KOPT-K1 (cell line): ENCODE results near the gene RNF40.

Experiments used
- H3K27ac ChIP-seq: fragments of 200-600 bp; sonication (generic); 2 replicates; pipeline ENCODE4 v1.5.1; 2016; ENCODE audit warnings: antibody characterized with exemption, mild to moderate bottlenecking, low read depth, low read length; ENCODE audit not compliant: poor library complexity, severe bottlenecking
- H3K36me3 ChIP-seq: fragments of 200-600 bp; sonication (generic); 2 replicates; pipeline ENCODE4 v1.5.1; 2017; ENCODE audit warnings: antibody characterized with exemption, mild to moderate bottlenecking, low read length, moderate library complexity; ENCODE audit not compliant: insufficient read depth
- H3K9me3 ChIP-seq: fragments of 200-600 bp; sonication (generic); 2 replicates; pipeline ENCODE4 v1.5.1; 2017; ENCODE audit warnings: antibody characterized with exemption, low read length, mild to moderate bottlenecking; ENCODE audit not compliant: insufficient read depth, poor library complexity, severe bottlenecking

Gene RNF40

DNA sequence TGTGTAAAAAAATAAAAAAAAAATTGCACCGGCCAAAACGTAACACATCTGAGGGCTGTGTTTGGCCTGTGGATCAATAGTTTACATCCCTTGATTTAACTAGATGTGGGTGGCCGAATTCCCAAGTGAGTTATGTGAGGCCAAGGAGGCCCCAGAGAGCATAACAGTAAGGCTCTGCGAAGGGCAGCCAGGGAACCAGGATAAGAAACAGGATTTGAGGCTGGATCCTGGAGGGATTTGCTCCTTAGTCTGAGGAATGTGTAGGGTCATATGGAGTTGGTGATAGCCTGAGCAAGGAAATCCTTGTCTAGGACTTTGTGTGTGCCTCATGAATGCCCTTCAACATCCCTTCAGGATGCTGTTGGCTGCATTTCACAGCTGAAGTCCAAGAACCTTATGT, 11.9 kb upstream of the RNF40 start:
- Histone ChIP-seq H3K27ac (no peak overlapping the region), H3K36me3 (peaks cover 49% of the 10 kb centered on the region), H3K9me3 (no peaks in the 10 kb centered on the region)

GRCh38 chr16:30750876-30751465, 11.2 kb upstream of the RNF40 start:
- Histone ChIP-seq H3K36me3 (peaks cover 55% of the 10 kb centered on the region), H3K27ac (no peak overlapping the region), H3K9me3 (no peaks in the 10 kb centered on the region)

- Histone ChIP-seq H3K9me3 (no peaks in the 10 kb centered on the region), H3K36me3 (peaks cover 75% of the 10 kb centered on the region), H3K27ac (no peak overlapping the region)
Measured at GRCh38 chr16:30753596-30753995, 8.5 kb upstream of the RNF40 start.

- Histone ChIP-seq H3K9me3 (no peaks in the 10 kb centered on the region), H3K27ac (no peak overlapping the region), H3K36me3 (peaks cover 77% of the 10 kb centered on the region)
Measured at GRCh38 chr16:30755955-30756780, 6.0 kb upstream of the RNF40 start.

DNA sequence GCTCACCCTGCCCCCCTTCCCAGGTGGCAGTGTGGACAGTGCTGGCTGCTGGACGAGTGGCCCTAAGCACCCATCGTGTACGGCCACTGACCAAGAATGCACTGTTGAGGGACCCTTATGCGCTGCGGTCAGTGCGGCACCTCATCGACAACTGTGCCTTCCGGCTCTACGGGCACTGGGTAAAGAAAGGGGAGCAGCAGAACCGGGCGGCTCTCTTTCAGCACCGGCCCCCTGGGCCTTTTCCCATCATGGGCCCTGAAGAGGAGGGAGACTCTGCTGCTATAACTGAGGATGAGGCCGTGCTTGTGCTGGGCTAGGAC, 5.4 kb upstream of the RNF40 start:
- H3K36me3 ChIP-seq: peaks cover 72% of the 10 kb centered on the region
- H3K27ac ChIP-seq: no peak overlapping the region

GRCh38 chr16:30757316-30757715, 4.8 kb upstream of the RNF40 start:
- no peaks in the 10 kb centered on the region for H3K9me3 ChIP-seq
- no peak overlapping the region for H3K27ac ChIP-seq
- H3K36me3 ChIP-seq: peaks cover 68% of the 10 kb centered on the region

More for the DNA sequence above, 5.4 kb upstream of the RNF40 start:
- H3K9me3 ChIP-seq: no peaks in the 10 kb centered on the region

- Histone ChIP-seq H3K27ac (no peak overlapping the region), H3K36me3 (peaks cover 61% of the 10 kb centered on the region), H3K9me3 (no peaks in the 10 kb centered on the region)
Measured at GRCh38 chr16:30758988-30759491, 3.1 kb upstream of the RNF40 start.

DNA sequence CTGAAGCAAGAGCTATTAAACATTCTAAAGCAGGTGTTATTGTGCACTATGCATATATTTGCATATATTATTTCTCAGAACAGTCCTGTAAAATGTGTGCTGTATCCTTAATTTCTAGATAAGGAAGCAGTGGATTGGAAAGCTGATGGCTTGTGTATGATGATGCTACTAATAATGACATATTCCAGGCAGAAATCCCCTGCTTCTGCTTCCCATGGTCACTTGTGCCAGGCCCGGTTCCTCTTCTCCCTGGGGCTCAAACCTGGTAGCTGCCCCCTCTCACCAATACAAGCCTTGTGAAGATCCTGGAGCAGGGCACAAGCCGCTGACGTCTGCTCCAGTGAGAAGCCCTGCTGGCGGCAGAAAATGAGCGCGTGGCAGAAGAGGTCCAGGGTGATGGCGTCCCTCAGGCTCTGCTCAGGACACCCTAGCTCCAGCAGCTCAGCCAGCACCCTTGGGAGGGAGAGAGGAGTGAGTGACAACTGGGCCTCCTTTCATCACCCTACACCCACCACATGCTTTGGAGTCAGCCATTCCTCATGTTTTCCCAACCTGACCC, 2.0 kb upstream of the RNF40 start:
- no peak overlapping the region for H3K27ac ChIP-seq
- H3K36me3 ChIP-seq: peaks cover 61% of the 10 kb centered on the region
- no peaks in the 10 kb centered on the region for H3K9me3 ChIP-seq

DNA sequence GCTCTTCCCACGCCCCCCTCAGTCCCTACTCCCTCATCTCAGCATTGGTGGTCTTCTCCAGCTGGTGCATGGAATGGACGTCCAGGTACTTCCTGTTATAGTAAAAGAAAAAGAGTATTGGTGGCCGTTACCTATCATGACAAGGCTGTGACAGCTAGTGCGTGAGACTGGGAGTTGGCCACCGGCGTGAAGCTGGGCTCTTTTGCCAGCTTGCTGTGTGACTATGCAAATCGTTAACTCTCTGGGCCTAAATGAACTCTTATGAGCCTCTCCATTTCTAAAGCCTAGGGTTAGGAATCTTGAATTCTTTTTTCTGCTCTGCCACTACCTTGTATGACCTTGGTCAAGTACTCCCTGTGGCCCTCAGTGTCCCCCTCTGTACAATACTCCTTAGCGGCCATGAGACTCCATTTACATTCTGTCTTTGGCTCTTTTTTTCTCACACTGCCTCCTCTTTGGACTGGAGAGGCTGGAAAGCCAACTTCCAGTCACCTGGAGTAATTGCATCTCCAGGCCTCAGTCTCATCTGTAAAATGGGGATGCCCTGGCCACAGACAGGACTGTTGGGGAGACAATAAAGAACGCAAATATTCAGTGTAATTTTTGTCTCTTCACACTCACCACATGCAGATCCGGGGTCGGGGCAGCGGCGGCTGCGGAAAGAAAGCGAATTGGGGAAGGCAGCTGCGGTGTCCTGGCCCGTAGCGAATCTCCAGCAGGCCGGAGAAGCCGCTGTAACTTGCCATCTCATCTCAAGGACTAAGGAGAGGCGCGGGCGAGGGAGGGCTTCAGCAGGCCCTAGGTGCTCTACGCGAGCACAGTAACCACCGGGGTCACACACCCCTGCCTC, 1.3 kb upstream of the RNF40 start:
- Histone ChIP-seq H3K36me3 (peaks cover 61% of the 10 kb centered on the region), H3K9me3 (no peaks in the 10 kb centered on the region), H3K27ac (peak overlapping the region; percentile 65)

GRCh38 chr16:30761427-30761927, 645 bp upstream of the RNF40 start:
- peak overlapping the region; percentile 65 for H3K27ac ChIP-seq

DNA sequence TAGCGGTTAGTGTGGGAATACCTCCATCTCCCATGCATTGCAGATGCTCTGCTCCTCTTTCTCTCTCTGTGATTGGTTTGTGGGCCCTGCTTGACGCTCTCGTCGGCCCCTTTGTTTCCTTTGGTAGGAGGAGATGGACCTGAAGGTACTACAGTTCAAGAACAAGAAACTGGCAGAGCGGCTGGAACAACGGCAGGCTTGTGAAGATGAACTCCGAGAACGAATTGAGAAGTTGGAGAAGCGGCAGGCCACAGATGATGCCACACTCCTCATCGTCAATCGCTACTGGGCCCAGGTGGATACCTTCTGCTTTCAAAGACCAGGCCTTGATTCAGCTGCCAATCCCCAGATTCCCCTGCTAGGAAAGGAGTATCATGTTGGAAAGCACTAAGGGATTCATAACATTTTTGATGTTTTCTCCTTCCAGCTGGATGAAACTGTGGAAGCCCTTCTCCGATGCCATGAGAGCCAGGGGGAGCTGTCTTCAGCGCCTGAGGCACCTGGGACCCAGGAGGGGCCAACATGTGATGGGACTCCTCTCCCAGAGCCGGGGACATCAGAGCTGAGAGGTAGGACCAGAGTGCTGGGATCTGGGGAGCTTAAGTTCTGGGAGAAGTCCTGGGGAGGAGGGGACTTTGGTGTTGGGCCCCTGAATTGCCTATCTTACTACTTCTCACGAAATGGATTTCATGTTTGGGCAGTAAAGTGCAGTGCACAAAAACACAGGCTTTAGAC, 1.0 kb downstream of the RNF40 start:
- Histone ChIP-seq H3K27ac (peak overlapping the region; percentile 65), H3K36me3 (peaks cover 64% of the 10 kb centered on the region)

More at GRCh38 chr16:30761427-30761927, 645 bp upstream of the RNF40 start:
- Histone ChIP-seq H3K36me3 (peaks cover 61% of the 10 kb centered on the region), H3K9me3 (no peaks in the 10 kb centered on the region)

GRCh38 chr16:30764086-30764485, 2.0 kb downstream of the RNF40 start:
- Histone ChIP-seq H3K9me3 (no peaks in the 10 kb centered on the region), H3K27ac (no peak overlapping the region), H3K36me3 (peaks cover 69% of the 10 kb centered on the region)

More for the DNA sequence above, 1.0 kb downstream of the RNF40 start:
- no peaks in the 10 kb centered on the region for H3K9me3 ChIP-seq

DNA sequence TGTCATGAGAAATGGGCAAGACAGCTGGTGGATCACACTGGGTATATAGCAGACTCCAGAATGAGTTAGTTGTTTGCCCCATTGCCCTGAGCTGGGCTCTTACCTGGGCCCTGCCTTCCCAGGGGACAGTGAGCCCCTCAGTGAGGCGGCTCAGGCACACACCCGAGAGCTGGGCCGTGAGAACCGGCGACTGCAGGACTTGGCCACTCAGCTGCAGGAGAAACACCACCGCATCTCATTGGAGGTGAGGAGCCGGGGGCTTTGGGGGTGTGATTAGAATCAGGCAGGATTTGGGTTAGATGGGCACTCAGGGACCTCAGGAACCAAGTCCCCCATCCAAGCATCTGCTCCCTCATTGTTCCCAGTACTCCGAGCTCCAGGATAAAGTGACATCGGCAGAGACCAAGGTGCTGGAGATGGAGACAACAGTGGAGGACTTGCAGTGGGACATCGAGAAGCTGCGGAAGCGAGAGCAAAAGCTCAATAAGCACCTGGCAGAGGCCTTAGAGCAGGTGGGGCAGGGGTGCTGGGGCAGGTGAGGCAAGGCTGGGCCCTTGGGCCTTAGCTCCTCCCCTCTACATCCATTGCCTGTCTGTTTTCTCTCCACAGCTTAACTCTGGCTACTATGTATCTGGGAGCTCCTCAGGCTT, 2.8 kb downstream of the RNF40 start:
- Histone ChIP-seq H3K9me3 (no peaks in the 10 kb centered on the region), H3K36me3 (peaks cover 69% of the 10 kb centered on the region), H3K27ac (no peak overlapping the region)
